ENCODE results near the gene HAAO. TPM values are rescaled to one million over a fixed set of nuclear protein-coding genes. Genes with fewer than 3 reads are reported as not detected.

HAAO gene
- total and polyA plus RNA-seq, 2 experiments from 2014 or later, result 2.6 to 3.2 TPM

DNA sequence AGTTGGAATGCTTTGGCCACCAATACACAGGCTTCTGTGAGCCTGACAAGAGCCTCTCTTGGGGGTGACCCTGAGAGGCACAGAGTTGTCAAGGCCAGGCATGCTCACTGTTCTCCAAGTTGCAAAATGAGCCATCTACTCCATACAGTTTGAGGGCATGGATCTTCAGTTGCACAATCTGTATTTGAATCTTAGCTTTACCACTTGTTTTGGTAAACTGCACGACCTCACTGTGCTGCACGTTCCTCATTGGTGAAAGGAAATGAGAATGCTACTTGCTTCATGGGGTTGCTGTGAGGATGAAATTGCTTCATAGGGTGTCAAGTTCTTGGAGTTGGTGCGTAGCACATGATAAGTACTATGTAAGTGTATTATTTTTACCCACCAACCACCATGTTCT, 12.0 kb upstream of the HAAO start (continued):
- TF ChIP-seq, protein P1, sequence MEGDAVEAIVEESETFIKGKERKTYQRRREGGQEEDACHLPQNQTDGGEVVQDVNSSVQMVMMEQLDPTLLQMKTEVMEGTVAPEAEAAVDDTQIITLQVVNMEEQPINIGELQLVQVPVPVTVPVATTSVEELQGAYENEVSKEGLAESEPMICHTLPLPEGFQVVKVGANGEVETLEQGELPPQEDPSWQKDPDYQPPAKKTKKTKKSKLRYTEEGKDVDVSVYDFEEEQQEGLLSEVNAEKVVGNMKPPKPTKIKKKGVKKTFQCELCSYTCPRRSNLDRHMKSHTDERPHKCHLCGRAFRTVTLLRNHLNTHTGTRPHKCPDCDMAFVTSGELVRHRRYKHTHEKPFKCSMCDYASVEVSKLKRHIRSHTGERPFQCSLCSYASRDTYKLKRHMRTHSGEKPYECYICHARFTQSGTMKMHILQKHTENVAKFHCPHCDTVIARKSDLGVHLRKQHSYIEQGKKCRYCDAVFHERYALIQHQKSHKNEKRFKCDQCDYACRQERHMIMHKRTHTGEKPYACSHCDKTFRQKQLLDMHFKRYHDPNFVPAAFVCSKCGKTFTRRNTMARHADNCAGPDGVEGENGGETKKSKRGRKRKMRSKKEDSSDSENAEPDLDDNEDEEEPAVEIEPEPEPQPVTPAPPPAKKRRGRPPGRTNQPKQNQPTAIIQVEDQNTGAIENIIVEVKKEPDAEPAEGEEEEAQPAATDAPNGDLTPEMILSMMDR (conservative IDR thresholded peaks at IDR 0.05; ENCODE audit: low read depth in 2 of 2), result no peak
- no peak for TF ChIP-seq CREB1 (CRISPR knock-in tag; IDR thresholded peaks at IDR 0.05; ENCODE audit: low read depth)
- TF ChIP-seq ZNF331 (CRISPR knock-in tag; IDR thresholded peaks at IDR 0.05; ENCODE audit: low read depth), result no peak
- TF ChIP-seq EZH2 (IDR thresholded peaks at IDR 0.05; ENCODE audit: low read depth, unreplicated experiment), result no peak
- no peak for TF ChIP-seq REST (IDR thresholded peaks at IDR 0.05; ENCODE audit: unreplicated experiment)

- Mint-ChIP-seq H3K4me3 (no peak overlapping the region), H3K27me3 (ENCODE audit: insufficient read depth, low read depth, poor library complexity) (peaks cover 1% of the 10 kb centered on the region), H3K9me3 (no peaks in the 10 kb centered on the region), H3K4me1 (peaks cover 5% of the 10 kb centered on the region), H3K27ac (no peak overlapping the region), H3K36me3 (ENCODE audit: low read depth) (no peaks in the 10 kb centered on the region; the same call in 2 of the 3 replicates)
- no peaks in the 10 kb centered on the region for H4K20me1 ChIP-seq (replicated peaks; ENCODE audit: insufficient read depth)
- no peak overlapping the region for H3K4me2 ChIP-seq
- no peak overlapping the region for H2AFZ ChIP-seq
- H3K4me3 ChIP-seq, result no peak overlapping the region
- no peak overlapping the region for H3K27ac ChIP-seq (ENCODE audit: low read depth)
- H3K36me3 ChIP-seq (ENCODE audit: insufficient read depth), result no peaks in the 10 kb centered on the region
- H3K9me2 ChIP-seq (ENCODE audit: insufficient read depth), result no peaks in the 10 kb centered on the region
- no peaks in the 10 kb centered on the region for H3K27me3 ChIP-seq (ENCODE audit: insufficient read depth)
- H3F3A ChIP-seq (replicated peaks; ENCODE audit: low read depth), result no peaks in the 10 kb centered on the region
- no peak for ATAC-seq
- peaks cover 5% of the 10 kb centered on the region; the same call in 1 of the 2 replicates for H3K4me1 ChIP-seq (ENCODE audit: insufficient read depth)
- TF ChIP-seq, protein P1 (conservative IDR thresholded peaks at IDR 0.05; ENCODE audit: low read depth in 2 of 2), result peak in 1 of 2 experiments; percentile 41; a peak in 2 of 4 replicates
- TF ChIP-seq STAT1 (IDR thresholded peaks at IDR 0.05; ENCODE audit: unreplicated experiment), result no peak
- no peaks in the 10 kb centered on the region for H3K79me2 ChIP-seq (replicated peaks; ENCODE audit: insufficient read depth)
- DNase-seq (ENCODE audit: low spot score), result no peak
These were observed 9.8 kb upstream of the HAAO start for GRCh38 chr2:42802150-42802549.
